SK-N-SH (cell line): ENCODE results near the gene LRCOL1.

ENCODE experiments used
- EZH2phosphoT487 ChIP-seq: fragments of 200-600 bp; sonication (generic); IDR thresholded peaks from 2 replicates; pipeline ENCODE4 v1.6.1; 2017; ENCODE audit warnings: low read depth, mixed run types, mild to moderate bottlenecking, antibody characterized with exemption, moderate library complexity, borderline replicate concordance
- RXRA ChIP-seq: IDR thresholded peaks from 2 replicates; pipeline ENCODE4 v1.4.0; 2012; ENCODE audit warnings: low read depth, mild to moderate bottlenecking, borderline replicate concordance
- TF ChIP-seq, protein P1 (sequence below): fragments of 200-600 bp; sonication (generic); IDR thresholded peaks from 2 replicates; pipeline ENCODE4 v1.6.1; 2017; ENCODE audit warnings: antibody characterized with exemption, mild to moderate bottlenecking, moderate library complexity

DNA sequence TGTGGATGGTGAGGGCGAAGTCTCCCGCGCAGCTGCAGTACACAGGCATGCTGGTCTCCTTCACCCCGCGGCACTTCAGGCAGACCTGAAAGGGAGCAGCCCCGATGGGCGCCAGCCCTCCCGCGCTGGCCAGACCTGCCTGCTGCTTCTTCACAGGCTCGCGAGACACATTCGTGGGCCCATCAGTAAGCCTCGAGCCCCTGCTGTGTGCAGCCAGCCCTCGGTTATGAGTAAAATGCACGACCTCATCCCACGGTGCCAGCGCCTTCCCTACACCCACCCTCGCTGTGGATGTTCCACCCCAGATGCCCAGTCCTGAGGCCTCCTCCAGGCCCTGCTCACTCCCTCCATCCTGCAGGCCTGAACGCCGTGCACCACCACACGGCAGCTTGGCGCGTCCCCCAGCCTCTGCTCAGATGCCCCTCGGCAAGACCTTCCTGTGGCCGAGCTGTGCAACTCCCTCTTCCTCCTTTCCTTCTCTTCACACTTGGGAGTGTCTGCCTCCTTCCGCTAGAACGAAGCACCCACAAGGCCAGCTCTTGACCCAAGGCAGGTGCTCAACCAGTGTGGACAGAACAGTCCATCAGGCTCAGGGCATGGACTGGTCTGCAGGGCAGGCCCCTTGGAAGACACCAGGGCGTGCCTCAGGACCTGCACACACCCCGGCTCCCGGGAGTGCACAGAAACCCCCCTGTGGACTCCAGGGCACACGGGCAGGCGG, 14.7 kb upstream of the LRCOL1 start:
- TF ChIP-seq, protein P1, sequence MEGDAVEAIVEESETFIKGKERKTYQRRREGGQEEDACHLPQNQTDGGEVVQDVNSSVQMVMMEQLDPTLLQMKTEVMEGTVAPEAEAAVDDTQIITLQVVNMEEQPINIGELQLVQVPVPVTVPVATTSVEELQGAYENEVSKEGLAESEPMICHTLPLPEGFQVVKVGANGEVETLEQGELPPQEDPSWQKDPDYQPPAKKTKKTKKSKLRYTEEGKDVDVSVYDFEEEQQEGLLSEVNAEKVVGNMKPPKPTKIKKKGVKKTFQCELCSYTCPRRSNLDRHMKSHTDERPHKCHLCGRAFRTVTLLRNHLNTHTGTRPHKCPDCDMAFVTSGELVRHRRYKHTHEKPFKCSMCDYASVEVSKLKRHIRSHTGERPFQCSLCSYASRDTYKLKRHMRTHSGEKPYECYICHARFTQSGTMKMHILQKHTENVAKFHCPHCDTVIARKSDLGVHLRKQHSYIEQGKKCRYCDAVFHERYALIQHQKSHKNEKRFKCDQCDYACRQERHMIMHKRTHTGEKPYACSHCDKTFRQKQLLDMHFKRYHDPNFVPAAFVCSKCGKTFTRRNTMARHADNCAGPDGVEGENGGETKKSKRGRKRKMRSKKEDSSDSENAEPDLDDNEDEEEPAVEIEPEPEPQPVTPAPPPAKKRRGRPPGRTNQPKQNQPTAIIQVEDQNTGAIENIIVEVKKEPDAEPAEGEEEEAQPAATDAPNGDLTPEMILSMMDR = no peak
- TF ChIP-seq RXRA (no peak), EZH2phosphoT487 (no peak)
